ENCODE measurements around the gene EHBP1. TPM values are rescaled to one million over a fixed set of nuclear protein-coding genes. Genes with fewer than 3 reads are reported as not detected.

The EHBP1 gene
- total RNA-seq, 3 donors from 2014 or later = 65.9 to 118 (median 87.2) TPM

DNA sequence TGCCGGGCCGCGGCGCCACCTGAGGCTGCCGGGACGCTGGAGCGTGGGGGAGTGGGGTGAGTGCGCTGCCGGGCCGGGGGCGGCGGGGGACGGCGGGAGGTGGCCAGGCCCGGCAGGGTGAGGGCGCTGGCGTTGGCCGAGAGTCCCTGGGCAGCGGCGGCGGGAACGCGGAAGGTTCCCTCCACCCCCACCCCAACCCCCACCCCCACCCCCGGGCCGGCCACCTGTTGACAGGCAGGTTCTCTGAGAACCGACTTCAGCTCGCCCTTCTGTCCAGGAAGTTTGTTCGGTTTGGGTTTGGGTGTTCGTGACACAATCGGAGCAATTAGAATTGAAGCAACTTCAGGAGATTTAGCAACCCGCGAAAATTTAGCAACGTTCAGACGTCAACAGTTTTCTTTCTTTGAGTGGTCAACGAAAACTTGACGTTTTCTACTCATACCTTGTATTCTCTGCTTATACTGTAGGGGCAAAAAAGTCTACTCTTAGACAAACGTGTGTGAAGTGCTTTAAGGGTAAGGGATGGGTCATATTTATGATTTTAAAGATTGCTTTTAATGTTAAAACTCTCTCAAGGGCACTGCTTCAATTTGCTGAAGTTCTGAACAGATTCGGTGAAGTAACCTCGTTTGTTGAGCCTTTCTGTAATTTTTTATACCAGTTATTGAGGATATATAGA, 354.4 kb downstream of the EHBP1 start:
- intact Hi-C loops (cut with DNase I; ENCODE audit: low total_unique reads) = no loop called here
- no peaks in the 10 kb centered on the region for H3K9me3 ChIP-seq
- peaks cover 16 to 84% of the 10 kb centered on the region in 2 donors for H3K27me3 ChIP-seq
- TF ChIP-seq, protein P1, sequence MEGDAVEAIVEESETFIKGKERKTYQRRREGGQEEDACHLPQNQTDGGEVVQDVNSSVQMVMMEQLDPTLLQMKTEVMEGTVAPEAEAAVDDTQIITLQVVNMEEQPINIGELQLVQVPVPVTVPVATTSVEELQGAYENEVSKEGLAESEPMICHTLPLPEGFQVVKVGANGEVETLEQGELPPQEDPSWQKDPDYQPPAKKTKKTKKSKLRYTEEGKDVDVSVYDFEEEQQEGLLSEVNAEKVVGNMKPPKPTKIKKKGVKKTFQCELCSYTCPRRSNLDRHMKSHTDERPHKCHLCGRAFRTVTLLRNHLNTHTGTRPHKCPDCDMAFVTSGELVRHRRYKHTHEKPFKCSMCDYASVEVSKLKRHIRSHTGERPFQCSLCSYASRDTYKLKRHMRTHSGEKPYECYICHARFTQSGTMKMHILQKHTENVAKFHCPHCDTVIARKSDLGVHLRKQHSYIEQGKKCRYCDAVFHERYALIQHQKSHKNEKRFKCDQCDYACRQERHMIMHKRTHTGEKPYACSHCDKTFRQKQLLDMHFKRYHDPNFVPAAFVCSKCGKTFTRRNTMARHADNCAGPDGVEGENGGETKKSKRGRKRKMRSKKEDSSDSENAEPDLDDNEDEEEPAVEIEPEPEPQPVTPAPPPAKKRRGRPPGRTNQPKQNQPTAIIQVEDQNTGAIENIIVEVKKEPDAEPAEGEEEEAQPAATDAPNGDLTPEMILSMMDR (IDR thresholded peaks at IDR 0.05) = no peak
- TF ChIP-seq POLR2AphosphoS5 (IDR thresholded peaks at IDR 0.05) (no peak), POLR2A (IDR thresholded peaks at IDR 0.05) (no peak)
- DNase-seq (ENCODE audit: low spot score in 2 of 2) = no peak
- no peaks in the 10 kb centered on the region for H3K36me3 ChIP-seq
- H3K4me1 ChIP-seq = peaks cover 0 to 3% of the 10 kb centered on the region in 2 donors
- no peak overlapping the region for H3K27ac ChIP-seq
- peak overlapping the region in 2 of 3 donors; percentile 10 to 54 for H3K4me3 ChIP-seq

DNA sequence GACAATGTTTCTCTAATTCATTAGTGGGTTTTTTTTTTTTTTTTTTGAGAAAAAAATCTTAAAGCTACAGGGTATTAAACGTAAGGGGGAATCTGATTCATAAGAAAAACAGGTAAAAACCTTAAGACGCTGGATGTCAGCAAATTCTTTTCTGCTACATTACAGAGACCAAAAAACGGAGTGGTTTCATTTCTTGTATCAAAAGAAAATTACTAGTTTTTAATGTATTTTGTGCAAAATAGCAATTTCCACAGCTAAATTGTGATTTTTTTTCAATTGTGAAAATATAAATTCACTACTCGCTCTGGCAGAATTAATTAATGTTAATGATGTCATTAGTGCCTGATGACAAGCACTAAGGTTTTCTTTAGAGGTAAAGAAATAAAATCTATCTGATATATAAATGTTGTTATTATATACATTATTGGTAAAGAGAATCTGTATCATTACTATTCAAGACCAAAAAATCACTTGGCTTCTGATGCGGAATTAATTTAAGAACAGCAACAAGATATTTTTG, 355.0 kb downstream of the EHBP1 start:
- no peak overlapping the region for H3K4me3 ChIP-seq
- no peak overlapping the region for H3K27ac ChIP-seq
- DNase-seq (ENCODE audit: low spot score in 2 of 2) = no peak
- H3K36me3 ChIP-seq = no peaks in the 10 kb centered on the region
- peaks cover 16 to 78% of the 10 kb centered on the region in 2 donors for H3K27me3 ChIP-seq
- no peaks in the 10 kb centered on the region for H3K9me3 ChIP-seq
- intact Hi-C loops (cut with DNase I; ENCODE audit: low total_unique reads) = no loop called here
- TF ChIP-seq POLR2AphosphoS5 (IDR thresholded peaks at IDR 0.05) (no peak), POLR2A (IDR thresholded peaks at IDR 0.05) (no peak)
- TF ChIP-seq, protein P1 (IDR thresholded peaks at IDR 0.05) = no peak
- peaks cover 0 to 3% of the 10 kb centered on the region in 2 donors for H3K4me1 ChIP-seq

DNA sequence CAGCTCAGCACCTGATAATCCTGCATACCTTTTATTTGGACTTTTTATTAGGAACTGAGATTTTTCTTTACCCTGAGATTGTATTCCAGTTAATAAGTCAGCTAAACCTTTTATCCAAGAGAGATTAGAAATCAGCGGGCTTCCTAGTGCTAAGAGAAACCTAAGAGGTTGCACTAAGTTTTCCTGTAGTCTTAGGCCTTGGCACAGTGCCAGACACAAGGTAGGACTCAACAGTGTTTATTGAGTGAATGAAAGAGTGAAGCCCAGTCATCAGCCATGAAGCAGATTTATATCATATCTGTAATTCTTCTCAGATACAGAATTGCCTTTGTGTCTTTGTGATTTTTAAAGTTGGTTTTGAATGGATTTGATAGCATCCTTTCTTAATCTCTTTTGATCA, 358.7 kb downstream of the EHBP1 start:
- H3K27me3 ChIP-seq = peaks cover 5 to 68% of the 10 kb centered on the region in 2 donors

DNA sequence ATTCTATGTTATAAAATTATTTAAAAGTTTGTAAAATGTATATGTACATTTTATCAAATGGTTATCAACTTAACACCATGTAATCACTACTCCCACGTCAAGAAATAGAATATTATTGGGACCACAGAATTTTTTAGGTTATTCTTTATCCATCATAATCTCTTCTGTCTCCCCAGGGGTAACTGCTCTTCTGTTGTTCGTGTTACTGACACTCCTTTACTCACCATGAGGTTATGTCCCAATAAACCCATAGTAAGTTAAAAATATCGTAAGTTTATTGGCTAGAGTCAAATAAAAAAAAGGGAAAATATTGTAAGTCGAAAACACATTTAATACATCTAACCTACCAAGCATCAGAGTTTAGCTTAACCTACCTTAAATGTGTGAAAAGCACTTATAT, 359.1 kb downstream of the EHBP1 start:
- DNase-seq (ENCODE audit: low spot score in 2 of 2) = no peak
- Histone ChIP-seq H3K4me3 (no peak overlapping the region), H3K27ac (no peak overlapping the region), H3K36me3 (no peaks in the 10 kb centered on the region), H3K9me3 (no peaks in the 10 kb centered on the region), H3K27me3 (peaks cover 2 to 65% of the 10 kb centered on the region in 2 donors), H3K4me1 (no peaks in the 10 kb centered on the region)
- intact Hi-C loops (cut with DNase I; ENCODE audit: low total_unique reads) = no loop called here
- TF ChIP-seq POLR2AphosphoS5 (IDR thresholded peaks at IDR 0.05) = no peak
- no peak for TF ChIP-seq POLR2A (IDR thresholded peaks at IDR 0.05)
- TF ChIP-seq, protein P1 (IDR thresholded peaks at IDR 0.05) = no peak

More for the DNA sequence above, 358.7 kb downstream of the EHBP1 start:
- no peaks in the 10 kb centered on the region for H3K9me3 ChIP-seq
- no peak overlapping the region for H3K27ac ChIP-seq
- intact Hi-C loops (cut with DNase I; ENCODE audit: low total_unique reads) = no loop called here
- no peaks in the 10 kb centered on the region for H3K36me3 ChIP-seq
- no peak overlapping the region for H3K4me3 ChIP-seq
- no peaks in the 10 kb centered on the region for H3K4me1 ChIP-seq
- DNase-seq (ENCODE audit: low spot score in 2 of 2) = no peak
- TF ChIP-seq, protein P1 (IDR thresholded peaks at IDR 0.05) = no peak
- TF ChIP-seq POLR2AphosphoS5 (IDR thresholded peaks at IDR 0.05) (no peak), POLR2A (IDR thresholded peaks at IDR 0.05) (no peak)

DNA sequence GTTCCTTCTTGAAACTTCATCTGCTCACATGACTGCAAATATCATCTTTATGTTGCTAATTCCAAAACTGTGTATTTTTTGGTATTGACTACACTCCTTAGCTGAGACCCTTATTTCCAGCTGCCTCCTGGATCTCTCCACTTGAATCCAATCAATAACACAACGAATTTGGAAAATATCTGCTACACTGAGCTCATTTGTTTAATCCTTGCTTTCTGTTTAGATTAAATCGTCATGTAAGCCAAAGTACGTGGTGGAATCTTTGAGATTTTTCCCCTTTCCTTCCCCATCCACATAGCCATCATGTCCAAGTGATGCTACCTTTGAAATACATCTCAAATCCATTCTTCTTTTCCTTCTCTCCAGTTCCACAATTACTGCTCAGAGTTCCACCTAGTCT, 360.8 kb downstream of the EHBP1 start:
- TF ChIP-seq, protein P1 (IDR thresholded peaks at IDR 0.05) = no peak
- no peak for TF ChIP-seq POLR2AphosphoS5 (IDR thresholded peaks at IDR 0.05)
- no peak for DNase-seq (ENCODE audit: low spot score in 2 of 2)
- H3K4me1 ChIP-seq = no peaks in the 10 kb centered on the region
- H3K9me3 ChIP-seq = no peaks in the 10 kb centered on the region
- no peak overlapping the region for H3K27ac ChIP-seq
- H3K27me3 ChIP-seq = peaks cover 0 to 50% of the 10 kb centered on the region in 2 donors
- H3K4me3 ChIP-seq = no peak overlapping the region
- intact Hi-C loops (cut with DNase I; ENCODE audit: low total_unique reads) = no loop called here
- no peaks in the 10 kb centered on the region for H3K36me3 ChIP-seq
